GM12865 (cell line): Measurements from ENCODE around the gene TBC1D8.
A peak's percentile ranks its signal among the peaks of the same experiment; 100 is the strongest.

Source experiments
- DNase-seq: peaks from one replicate; pipeline ENCODE4 v3.0.0; 2010; ENCODE audit warnings: low read depth
- H3K4me3 ChIP-seq: 2 replicates; pipeline ENCODE4 v1.5.1; 2011; ENCODE audit warnings: mild to moderate bottlenecking, low read depth, low read length, control low read depth
- CTCF ChIP-seq: IDR thresholded peaks from 2 replicates; pipeline ENCODE4 v1.5.1; 2011; ENCODE audit warnings: low read length, control low read depth, low read depth, inconsistent platforms; ENCODE audit not compliant: insufficient read depth; ENCODE audit errors: missing control alignments

Gene TBC1D8

DNA sequence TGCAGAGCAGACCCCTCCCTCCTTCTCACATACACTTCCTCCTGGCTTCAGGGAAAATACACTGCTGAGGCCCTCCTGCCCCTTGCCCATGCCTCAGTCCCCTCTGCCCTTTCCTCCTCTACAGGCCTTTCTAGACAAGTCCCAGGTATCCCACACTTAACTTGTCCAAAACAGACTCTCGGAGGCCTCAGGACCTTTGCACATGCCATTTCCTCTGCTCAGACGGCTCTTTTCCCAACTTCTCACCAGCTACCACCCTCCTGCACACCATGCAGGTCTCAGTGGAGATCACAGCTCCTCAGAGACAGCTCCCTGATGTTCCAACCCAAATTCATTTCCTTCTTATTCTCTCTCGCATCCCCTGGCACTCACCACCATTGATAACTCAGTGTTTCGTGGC lies 11.7 kb downstream of the TBC1D8 start:
- no peak for DNase-seq
- TF ChIP-seq CTCF, result no peak
- H3K4me3 ChIP-seq, result no peak overlapping the region

GRCh38 chr2:101135412-101136296 lies 15.5 kb downstream of the TBC1D8 start:
- no peak for TF ChIP-seq CTCF
- no peak for DNase-seq
- H3K4me3 ChIP-seq, result no peak overlapping the region

- peak; percentile 19 for DNase-seq
- no peak overlapping the region for H3K4me3 ChIP-seq
- TF ChIP-seq CTCF, result no peak
Measured at GRCh38 chr2:101133492-101134100, 17.6 kb downstream of the TBC1D8 start.

DNA sequence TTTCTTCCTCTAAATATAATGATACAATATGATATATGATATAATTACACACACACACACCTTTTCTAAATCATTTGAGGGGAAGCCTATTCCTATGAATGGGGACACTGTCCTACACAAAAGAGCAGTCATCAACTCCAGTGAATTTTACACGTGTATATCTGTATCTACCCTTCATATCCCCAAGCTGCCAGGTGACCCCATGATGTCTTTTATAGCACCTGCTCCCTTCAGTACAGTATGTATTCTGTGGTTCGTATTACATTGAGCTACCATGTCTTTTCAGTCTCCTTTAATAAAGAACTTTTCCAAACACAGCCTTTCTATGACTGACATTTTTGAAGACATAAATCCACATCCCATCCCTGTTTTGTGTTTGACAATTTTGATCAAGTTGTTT lies 19.0 kb downstream of the TBC1D8 start:
- TF ChIP-seq CTCF, result no peak
- H3K4me3 ChIP-seq, result no peak overlapping the region
- DNase-seq, result no peak

- no peak for TF ChIP-seq CTCF
- no peak for DNase-seq
- H3K4me3 ChIP-seq, result no peak overlapping the region
Measured at GRCh38 chr2:101130081-101130480, 21.1 kb downstream of the TBC1D8 start.

DNA sequence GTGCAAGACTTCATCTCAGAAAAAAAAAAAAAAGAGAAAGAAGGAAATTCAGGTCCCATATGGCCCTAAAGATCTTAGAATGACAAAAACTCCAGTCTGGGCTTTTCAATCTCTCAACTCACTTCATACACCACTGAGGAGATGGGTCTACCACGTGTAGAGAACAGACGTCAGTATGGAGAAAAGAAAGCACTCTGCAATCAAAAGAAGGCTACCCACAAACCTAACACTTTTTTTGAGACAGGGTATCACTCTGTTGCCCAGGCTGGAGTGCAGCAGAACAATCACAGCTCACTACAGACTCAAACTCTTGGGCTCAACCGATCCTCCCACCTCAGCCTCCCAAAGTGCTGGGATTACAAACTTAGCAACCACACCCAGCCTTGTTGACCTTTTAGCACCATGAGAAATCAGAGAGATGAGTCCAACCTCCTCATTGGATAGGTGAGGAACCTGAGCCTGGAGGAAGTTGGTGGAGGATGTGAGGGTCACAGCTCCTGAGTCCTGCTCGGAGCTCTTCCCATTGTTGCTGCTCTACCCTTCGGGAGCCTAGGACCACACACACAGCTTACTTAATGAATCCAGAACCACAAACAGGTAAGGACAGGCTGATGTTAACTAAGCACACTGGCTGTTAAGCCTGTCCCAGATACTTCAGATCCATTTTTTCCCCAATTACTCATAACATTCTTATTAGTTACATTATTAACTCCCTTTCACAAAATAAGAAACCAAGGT lies 23.7 kb downstream of the TBC1D8 start:
- TF ChIP-seq CTCF, result no peak
- H3K4me3 ChIP-seq, result no peak overlapping the region
- no peak for DNase-seq
